GM18502 (cell line): ENCODE measurements around the gene FMN1.

Source experiments
- ATAC-seq: cut with Tn5 transposase; IDR thresholded peaks from one replicate; pipeline ENCODE4 v1.9.1; 2021; ENCODE audit warnings: mild to moderate bottlenecking; ENCODE audit not compliant: unreplicated experiment, poor library complexity

FMN1 gene

GRCh38 chr15:33201491-33202231 lies 7.1 kb upstream of the FMN1 start:
- peak; percentile 92 for ATAC-seq

DNA sequence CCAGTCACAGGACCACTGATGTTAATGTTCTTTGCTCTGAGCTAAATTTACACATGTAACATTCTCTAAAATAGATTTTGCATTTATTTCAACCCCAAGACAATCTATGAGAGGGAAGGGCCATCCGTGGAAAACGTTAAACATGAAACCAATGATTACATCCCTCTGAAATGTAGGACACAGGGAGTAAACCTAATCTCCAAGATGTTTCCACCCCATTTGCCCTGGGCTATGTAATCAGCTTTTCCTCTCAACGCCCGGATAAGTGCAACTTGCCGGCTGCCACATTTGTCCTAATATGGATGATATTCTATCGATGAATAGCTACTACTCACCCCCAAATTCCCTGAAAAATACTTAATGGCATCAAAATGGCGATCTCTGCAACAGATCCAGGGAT lies 6.4 kb upstream of the FMN1 start:
- no peak for ATAC-seq

- no peak for ATAC-seq
Measured at GRCh38 chr15:33200444-33200843, 5.9 kb upstream of the FMN1 start.

DNA sequence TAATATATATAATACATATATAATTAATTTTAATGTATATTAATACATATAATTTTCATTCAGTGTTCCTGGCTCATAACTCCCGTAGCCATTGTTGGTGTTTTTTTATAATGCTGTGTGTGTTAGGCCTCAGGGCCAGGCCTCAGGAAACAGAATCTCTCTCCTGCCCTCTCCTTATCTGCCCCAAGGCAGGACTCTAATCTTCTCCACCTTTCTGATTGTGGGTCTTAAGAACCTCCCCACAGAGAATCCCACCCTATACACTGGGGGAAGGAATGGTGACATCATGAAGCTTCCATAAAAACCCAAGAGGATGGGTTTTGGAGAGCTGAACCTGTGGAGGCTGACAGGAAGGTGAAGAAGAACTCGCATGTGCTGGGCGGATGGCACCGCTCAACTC lies 4.0 kb upstream of the FMN1 start:
- no peak for ATAC-seq

DNA sequence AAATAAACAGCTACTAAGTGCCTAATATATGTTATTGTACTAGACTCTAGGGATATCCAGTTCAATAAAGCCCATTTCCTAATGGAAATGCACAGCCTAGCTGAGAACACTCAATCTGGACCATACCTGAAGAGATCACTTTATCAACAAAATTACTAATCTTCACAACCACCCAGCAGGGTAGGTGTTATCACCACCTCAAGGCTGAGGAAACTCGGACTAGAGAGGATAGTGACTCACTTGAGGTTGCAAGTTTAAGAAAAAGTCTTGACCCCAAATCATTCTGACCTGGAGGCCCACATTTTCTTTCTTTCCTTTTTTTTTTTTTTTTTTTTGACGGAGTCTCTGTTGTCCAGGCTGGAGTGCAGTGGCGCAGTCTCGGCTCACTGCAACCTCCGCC lies 3.1 kb upstream of the FMN1 start:
- no peak for ATAC-seq

DNA sequence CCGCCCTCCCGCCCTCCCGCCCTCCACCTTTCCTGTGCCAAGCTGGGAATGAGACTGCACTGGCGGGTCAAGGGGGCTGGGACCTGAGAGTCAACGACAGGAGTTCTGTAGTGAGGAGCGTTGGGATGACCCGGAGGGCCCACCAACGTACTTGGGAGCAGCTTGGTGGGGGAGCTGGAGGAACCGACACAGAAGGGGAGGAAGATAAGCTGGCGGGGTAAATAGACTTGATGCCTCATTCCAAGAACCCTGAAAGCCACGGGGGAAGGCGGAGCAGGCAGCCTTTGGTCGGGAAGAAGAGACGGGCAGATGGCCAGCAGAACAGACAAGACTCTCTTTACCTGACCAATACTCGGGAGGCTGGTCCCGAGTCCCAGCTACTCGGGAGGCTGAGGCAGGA lies 277 bp downstream of the FMN1 start:
- no peak for ATAC-seq

GRCh38 chr15:33191591-33191990 lies 2.9 kb downstream of the FMN1 start:
- ATAC-seq: no peak

GRCh38 chr15:33190539-33190938 lies 4.0 kb downstream of the FMN1 start:
- no peak for ATAC-seq

DNA sequence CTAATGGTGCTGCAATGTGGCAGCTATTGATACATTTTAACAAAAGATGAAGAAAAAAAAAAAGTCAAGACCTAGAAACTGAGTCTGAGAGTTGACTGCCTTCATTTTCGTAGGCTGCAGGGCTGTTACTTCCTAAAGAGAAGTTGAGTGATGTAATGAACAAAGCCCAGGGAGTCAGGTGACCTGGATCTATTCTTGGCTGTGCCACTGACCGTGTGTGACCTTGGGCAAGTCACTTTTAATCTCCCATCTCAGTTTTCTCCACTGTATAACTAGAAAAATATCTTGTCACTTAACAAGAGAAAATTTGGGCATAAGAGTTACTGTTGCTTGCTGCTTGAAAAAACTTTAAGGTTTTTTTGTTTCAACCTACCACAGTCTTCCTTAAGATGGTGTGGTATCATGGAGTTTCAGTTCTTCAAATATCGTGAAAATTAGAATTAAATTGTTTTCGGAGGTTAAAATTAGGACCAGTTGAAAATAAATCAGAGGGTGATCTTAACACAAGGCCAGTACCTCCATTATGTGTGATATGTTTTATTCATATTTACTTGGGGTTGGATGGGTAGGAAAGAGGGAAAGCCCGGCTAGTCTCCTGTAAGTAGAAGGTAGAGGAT lies 5.8 kb downstream of the FMN1 start:
- peak; percentile 55 for ATAC-seq

GRCh38 chr15:33188159-33188558 lies 6.4 kb downstream of the FMN1 start:
- no peak for ATAC-seq

- no peak for ATAC-seq
Measured at GRCh38 chr15:33183334-33183733, 11.2 kb downstream of the FMN1 start.

DNA sequence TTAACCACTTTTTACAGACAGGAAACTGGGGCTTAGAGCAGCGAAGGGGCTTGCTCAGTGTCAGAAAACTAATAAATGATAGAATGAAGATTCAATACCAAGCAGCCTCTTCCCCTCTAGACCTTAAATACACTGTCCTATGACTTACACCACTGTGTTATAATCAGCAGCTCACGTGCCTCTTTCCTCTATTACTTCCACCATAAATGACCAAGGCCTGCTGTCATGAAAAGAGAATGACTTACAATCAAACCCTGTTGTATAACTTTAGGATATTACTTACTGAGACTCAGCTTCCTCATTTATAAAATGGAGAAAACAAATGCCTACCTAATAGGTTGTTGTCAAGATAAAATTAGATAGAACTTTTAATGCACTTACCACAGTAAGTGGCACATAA lies 11.6 kb downstream of the FMN1 start:
- ATAC-seq: no peak

- ATAC-seq: no peak
Measured at GRCh38 chr15:33182278-33182905, 12.1 kb downstream of the FMN1 start.

DNA sequence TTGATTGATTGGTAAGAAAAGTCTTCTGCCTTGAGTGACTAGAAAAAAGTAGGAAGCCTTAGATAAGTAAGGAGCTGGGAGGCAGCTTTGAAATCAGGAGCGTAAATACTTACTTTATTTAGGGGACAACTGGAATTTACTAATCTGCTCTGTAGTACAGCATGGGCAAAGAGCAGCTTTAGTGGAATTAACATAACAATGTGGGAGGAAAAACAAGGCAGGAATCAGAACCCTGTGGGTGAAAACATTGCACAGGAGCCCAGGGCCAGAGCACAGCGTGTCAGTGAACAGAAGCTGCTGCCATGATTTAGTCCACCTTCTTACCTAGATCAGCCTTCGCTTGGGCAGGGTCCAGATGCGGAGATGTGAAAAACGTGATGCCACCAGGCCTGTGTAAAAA lies 14.6 kb downstream of the FMN1 start:
- ATAC-seq: no peak

DNA sequence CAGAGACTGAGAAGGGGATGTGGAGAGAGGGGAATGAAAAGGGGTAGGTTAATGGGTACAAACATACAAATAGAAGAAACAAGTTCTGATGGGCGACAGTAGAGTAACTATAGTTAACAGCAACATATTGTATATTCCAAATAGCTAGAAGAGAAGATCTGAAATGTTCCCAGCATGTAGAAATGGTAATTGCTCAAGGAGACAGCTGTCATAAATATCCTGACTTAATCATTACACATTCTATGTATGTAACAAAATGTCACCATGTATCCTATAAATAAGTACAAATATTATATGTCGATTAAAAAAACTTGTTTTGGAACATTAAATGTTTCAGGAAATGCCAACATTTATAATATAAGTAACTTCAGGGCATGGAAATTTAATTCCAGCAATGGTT lies 23.3 kb downstream of the FMN1 start:
- no peak for ATAC-seq

DNA sequence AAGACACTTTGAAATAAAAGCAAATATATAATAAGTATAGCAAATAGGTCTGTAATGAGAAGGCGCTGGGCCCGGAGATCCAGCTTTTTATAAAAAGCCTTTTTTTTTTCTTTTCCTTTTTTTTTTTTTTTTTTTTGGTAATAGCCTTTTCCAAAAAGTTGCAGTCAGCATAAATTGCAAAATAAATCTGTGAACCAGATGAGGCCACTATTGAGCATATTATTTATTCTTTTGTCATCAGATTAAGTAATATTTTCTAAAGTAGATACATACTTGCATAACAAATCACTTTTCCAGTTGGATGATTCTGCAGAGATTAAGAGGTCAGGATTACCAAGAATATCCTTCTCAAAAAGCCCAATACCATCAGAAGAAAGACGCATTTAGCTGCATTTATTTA lies 24.9 kb downstream of the FMN1 start:
- no peak for ATAC-seq

DNA sequence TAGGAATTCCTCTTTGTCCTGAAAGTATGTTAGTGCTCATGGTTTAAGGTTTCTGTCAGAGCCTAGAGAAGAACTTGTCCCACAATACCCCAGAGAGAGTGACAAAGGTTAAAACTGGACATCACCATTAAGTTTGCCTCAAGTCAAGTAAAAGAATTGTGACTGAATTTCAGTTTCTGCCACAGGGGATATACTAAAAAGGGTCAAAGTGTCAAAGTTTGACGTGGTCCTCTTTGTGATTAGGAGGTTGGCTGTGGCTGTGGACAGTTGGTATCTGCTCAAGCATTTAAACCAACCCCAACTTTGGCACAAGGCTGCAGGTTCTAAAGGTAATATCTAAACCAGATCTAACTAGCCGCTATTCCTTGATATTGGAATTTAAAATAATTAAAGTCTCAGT lies 26.1 kb downstream of the FMN1 start:
- ATAC-seq: no peak

DNA sequence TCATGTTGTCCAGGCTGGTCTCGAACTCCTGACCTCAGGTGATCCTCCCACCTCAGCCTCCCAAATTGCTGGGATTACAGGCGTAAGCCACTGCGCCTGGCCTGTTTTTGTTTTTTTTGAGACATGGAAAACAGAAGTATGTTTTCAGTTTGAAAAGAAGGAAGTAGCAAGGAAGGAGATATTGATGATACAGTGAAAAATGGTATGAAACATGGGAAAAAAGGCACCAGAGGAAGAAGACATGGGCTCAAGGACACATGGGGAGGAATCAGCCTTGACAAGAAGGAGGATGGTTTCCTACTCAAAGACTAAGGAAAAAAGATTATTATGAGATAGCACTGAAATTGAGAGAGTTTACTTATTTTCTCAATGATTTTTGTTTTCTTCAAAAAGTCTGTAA lies 30.7 kb downstream of the FMN1 start:
- ATAC-seq: no peak

DNA sequence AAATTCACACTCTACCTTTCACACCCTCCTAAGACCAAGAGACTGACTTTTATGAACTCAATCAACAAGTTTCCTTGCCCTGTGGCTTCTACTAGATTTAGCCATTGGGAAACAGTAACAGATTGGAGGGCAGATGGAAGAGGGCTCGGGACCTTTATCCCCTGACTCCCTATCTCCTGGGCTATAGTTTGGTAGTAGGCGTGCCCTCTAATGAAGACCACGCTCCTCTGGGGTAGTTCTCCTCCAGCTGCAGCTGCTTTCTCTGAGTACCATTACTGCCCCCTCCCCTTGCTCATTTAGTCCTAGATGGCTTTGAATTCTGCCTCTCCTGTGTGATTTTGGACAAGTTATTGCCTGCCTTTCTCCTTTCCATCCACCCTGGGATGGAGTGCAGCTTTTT lies 33.3 kb downstream of the FMN1 start:
- ATAC-seq: no peak

DNA sequence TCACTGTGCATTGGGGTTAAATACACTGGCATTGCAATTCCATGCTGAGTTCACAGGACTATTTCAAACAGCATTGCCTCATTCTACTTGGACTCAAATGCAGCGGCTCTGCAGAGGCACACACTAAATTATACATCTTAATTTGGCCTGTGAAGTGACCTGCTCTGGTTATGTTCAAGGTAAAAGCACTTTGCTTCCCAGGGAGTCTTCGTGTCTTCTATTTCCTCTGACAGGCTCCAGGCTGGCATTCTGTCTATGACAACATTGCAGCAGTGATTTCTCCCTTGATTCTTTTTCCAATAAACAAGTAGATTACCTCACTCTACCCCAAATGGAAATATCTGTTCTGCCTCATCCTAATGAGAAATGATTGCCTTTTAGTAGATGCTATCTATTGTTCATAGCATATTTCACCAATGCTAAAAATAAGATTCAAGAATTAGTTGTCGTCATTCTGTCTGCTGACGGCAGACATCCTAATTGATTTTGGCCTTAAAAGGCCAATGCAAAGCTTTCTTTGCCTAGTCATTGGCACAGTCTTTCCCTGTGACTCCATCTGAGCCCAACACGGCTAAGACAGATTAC lies 33.8 kb downstream of the FMN1 start:
- ATAC-seq: no peak

- ATAC-seq: no peak
Measured at GRCh38 chr15:33159726-33160453, 34.6 kb downstream of the FMN1 start.
